Liver (tissue), 9 donors: ENCODE data around the gene DEDD. TPM values are rescaled to one million over a fixed set of nuclear protein-coding genes. Genes with fewer than 3 reads are reported as not detected.

Experiments used
- DNase-seq: peaks from one replicate; pipeline ENCODE4 v3.0.0-alpha.2; 2017; ENCODE audit warnings: low spot score
- H3K27ac ChIP-seq, 2 donors: one replicate each; pipeline ENCODE4 v1.7.0; 2013; ENCODE audit warnings: inconsistent platforms in 2 of 2, low read length in 2 of 2, control low read depth in 1 of 2, low read depth in 1 of 2, mild to moderate bottlenecking in 1 of 2
- H3K27me3 ChIP-seq, 4 donors: one replicate each; pipeline versions ENCODE4 v1.6.1 to v1.7.0; 2013; ENCODE audit warnings: low read length in 3 of 4, inconsistent platforms in 1 of 4, mild to moderate bottlenecking in 1 of 4, moderate library complexity in 1 of 4; ENCODE audit not compliant: control insufficient read depth in 4 of 4, insufficient read depth in 4 of 4
- H3K36me3 ChIP-seq, 4 donors: one replicate each; pipeline versions ENCODE4 v1.6.1 to v1.7.0; 2013; ENCODE audit warnings: low read length in 3 of 4, mild to moderate bottlenecking in 3 of 4, low read depth in 1 of 4, moderate library complexity in 1 of 4; ENCODE audit not compliant: control insufficient read depth in 4 of 4, insufficient read depth in 3 of 4
- H3K4me1 ChIP-seq, 4 donors: one replicate each; pipeline versions ENCODE4 v1.6.1 to v1.7.0; 2013; ENCODE audit warnings: low read length in 3 of 4, mild to moderate bottlenecking in 3 of 4, moderate library complexity in 1 of 4; ENCODE audit not compliant: control insufficient read depth in 4 of 4, insufficient read depth in 4 of 4
- H3K4me3 ChIP-seq, 3 donors: one replicate each; pipeline versions ENCODE4 v1.6.1 to v1.7.0; 2013; ENCODE audit warnings: low read length in 3 of 3, control low read depth in 1 of 3, low read depth in 1 of 3, mild to moderate bottlenecking in 1 of 3
- H3K9ac ChIP-seq, 2 donors: one replicate each; pipeline ENCODE4 v1.7.0; 2013; ENCODE audit warnings: low read length in 2 of 2, mild to moderate bottlenecking in 2 of 2, moderate library complexity in 2 of 2, control low read depth in 1 of 2, low read depth in 1 of 2
- H3K9me3 ChIP-seq, 4 donors: one replicate each; pipeline versions ENCODE4 v1.6.1 to v1.7.0; 2013; ENCODE audit warnings: low read length in 3 of 4; ENCODE audit not compliant: control insufficient read depth in 4 of 4
- ATF3 ChIP-seq: IDR thresholded peaks from 2 replicates; pipeline ENCODE4 v1.6.1; 2016; ENCODE audit warnings: antibody characterized with exemption
- EGR1 ChIP-seq, 2 donors: IDR thresholded peaks; 2 replicates each; pipeline ENCODE4 v1.6.1; 2016 to 2018; ENCODE audit warnings: antibody characterized with exemption in 2 of 2, low read depth in 2 of 2
- FOXA1 ChIP-seq: IDR thresholded peaks from 2 replicates; pipeline ENCODE4 v1.6.1; 2016; ENCODE audit warnings: antibody characterized with exemption
- GABPA ChIP-seq, 2 donors: IDR thresholded peaks in 1 of 2; conservative IDR thresholded peaks in 1 of 2; 2 replicates each; pipeline ENCODE4 v1.6.1; 2016; ENCODE audit warnings: antibody characterized with exemption in 2 of 2, mild to moderate bottlenecking in 1 of 2, moderate library complexity in 1 of 2
- HNF4A ChIP-seq, 2 donors: conservative IDR thresholded peaks; 2 replicates each; pipeline ENCODE4 v1.6.1; 2016; ENCODE audit warnings: antibody characterized with exemption in 2 of 2, mild to moderate bottlenecking in 2 of 2
- JUND ChIP-seq, 2 donors: IDR thresholded peaks; 2 replicates each; pipeline ENCODE4 v1.6.1; 2016; ENCODE audit warnings: antibody characterized with exemption in 2 of 2
- NR2F2 ChIP-seq: IDR thresholded peaks from 2 replicates; pipeline ENCODE4 v1.6.1; 2016; ENCODE audit warnings: antibody characterized with exemption
- RAD21 ChIP-seq, 2 donors: IDR thresholded peaks; 2 replicates each; pipeline ENCODE4 v1.6.1; 2016; ENCODE audit warnings: antibody characterized with exemption in 2 of 2, mild to moderate bottlenecking in 2 of 2
- RXRA ChIP-seq, 2 donors: IDR thresholded peaks; 2 replicates each; pipeline ENCODE4 v1.6.1; 2017 to 2018; ENCODE audit warnings: antibody characterized with exemption in 2 of 2, mild to moderate bottlenecking in 1 of 2
- SP1 ChIP-seq: IDR thresholded peaks from 2 replicates; pipeline ENCODE4 v1.6.1; 2018; ENCODE audit warnings: antibody characterized with exemption, mild to moderate bottlenecking
- TAF1 ChIP-seq: conservative IDR thresholded peaks from 2 replicates; pipeline ENCODE4 v1.6.1; 2016; ENCODE audit warnings: antibody characterized with exemption, mild to moderate bottlenecking
- YY1 ChIP-seq: IDR thresholded peaks from 2 replicates; pipeline ENCODE4 v1.6.1; 2016; ENCODE audit warnings: antibody characterized with exemption, mild to moderate bottlenecking
- WGBS: extraction: QIAGEN DNeasy Blood & Tissue Kit; methylation state at CpG from one replicate; pipeline ENCODE4 v1.1.7; 2013; 5-methylcytosine and 5-hydroxymethylcytosine counted together
- polyA plus RNA-seq, 2 donors: library from polyadenylated mRNA; stranded (reverse) in 1 of 2; unstranded in 1 of 2; fragments of 200-250 nt in 1 of 2; fragments of >200 nt in 1 of 2; fragmentation: Nextera tagmentation in 1 of 2; extraction: Ambion mirVana in 1 of 2; gene quantifications; one replicate each; pipeline versions ENCODE4 v1.2.1 to v1.2.3, GENCODE V29; 2013 to 2015
- total RNA-seq, 2 donors: library from RNA; depleted of rRNA; stranded (reverse); fragments of >200 nt; gene quantifications; one replicate each; pipeline ENCODE4 v1.2.3, GENCODE V29; 2014
- TF ChIP-seq, protein P1 (sequence below): IDR thresholded peaks from 2 replicates; pipeline ENCODE4 v1.6.1; 2016; ENCODE audit warnings: antibody characterized with exemption, mild to moderate bottlenecking
- TF ChIP-seq, protein P2 (sequence below): fragments of 150-350 bp; IDR thresholded peaks from 2 replicates; pipeline ENCODE4 v1.5.1; 2017; ENCODE audit warnings: improper control_type of control experiment, low read depth, low read length; ENCODE audit not compliant: missing input control
- TF ChIP-seq, protein P3 (sequence below): IDR thresholded peaks from 2 replicates; pipeline ENCODE4 v1.6.1; 2016; ENCODE audit warnings: antibody characterized with exemption
- TF ChIP-seq, protein P4 (sequence below): IDR thresholded peaks from 2 replicates; pipeline ENCODE4 v1.6.1; 2016; ENCODE audit warnings: antibody characterized with exemption
- donor health status: healthy.
- donor health status: healthy.
- donor health status: healthy.
- donor health status: healthy.
- donor health status: healthy.

Gene DEDD
- total and polyA plus RNA-seq, 4 donors: 13.8 to 17.7 (median 16.0) TPM

DNA sequence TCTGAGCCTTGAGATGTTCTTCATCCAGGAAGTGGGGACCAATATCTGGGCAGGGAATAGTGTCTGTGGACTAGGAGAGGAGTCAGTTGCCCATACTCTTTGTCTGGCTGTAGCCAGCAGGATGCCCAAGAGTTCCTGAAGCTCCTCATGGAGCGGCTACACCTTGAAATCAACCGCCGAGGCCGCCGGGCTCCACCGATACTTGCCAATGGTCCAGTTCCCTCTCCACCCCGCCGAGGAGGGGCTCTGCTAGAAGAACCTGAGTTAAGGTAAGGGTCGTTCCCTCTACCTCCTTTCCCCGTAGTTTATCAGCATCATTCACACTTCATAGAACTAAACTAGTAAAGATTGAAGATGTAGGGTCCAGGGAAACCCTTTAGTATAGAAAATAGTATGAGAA is 30.3 kb upstream of the DEDD start:
- Histone ChIP-seq H3K4me3 (no peak overlapping the region), H3K27ac (no peak overlapping the region), H3K9ac (no peak overlapping the region), H3K36me3 (peaks cover 0 to 21% (median 6%) of the 10 kb centered on the region in 4 donors), H3K4me1 (peaks cover 17 to 54% (median 36%) of the 10 kb centered on the region in 4 donors), H3K9me3 (no peaks in the 10 kb centered on the region), H3K27me3 (no peaks in the 10 kb centered on the region)
- WGBS: 96% methylated on average over 10 of the region's 10 CpGs
- peak; percentile 30 for DNase-seq
- TF ChIP-seq, protein P1, sequence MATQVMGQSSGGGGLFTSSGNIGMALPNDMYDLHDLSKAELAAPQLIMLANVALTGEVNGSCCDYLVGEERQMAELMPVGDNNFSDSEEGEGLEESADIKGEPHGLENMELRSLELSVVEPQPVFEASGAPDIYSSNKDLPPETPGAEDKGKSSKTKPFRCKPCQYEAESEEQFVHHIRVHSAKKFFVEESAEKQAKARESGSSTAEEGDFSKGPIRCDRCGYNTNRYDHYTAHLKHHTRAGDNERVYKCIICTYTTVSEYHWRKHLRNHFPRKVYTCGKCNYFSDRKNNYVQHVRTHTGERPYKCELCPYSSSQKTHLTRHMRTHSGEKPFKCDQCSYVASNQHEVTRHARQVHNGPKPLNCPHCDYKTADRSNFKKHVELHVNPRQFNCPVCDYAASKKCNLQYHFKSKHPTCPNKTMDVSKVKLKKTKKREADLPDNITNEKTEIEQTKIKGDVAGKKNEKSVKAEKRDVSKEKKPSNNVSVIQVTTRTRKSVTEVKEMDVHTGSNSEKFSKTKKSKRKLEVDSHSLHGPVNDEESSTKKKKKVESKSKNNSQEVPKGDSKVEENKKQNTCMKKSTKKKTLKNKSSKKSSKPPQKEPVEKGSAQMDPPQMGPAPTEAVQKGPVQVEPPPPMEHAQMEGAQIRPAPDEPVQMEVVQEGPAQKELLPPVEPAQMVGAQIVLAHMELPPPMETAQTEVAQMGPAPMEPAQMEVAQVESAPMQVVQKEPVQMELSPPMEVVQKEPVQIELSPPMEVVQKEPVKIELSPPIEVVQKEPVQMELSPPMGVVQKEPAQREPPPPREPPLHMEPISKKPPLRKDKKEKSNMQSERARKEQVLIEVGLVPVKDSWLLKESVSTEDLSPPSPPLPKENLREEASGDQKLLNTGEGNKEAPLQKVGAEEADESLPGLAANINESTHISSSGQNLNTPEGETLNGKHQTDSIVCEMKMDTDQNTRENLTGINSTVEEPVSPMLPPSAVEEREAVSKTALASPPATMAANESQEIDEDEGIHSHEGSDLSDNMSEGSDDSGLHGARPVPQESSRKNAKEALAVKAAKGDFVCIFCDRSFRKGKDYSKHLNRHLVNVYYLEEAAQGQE: no peak
- TF ChIP-seq, protein P2, sequence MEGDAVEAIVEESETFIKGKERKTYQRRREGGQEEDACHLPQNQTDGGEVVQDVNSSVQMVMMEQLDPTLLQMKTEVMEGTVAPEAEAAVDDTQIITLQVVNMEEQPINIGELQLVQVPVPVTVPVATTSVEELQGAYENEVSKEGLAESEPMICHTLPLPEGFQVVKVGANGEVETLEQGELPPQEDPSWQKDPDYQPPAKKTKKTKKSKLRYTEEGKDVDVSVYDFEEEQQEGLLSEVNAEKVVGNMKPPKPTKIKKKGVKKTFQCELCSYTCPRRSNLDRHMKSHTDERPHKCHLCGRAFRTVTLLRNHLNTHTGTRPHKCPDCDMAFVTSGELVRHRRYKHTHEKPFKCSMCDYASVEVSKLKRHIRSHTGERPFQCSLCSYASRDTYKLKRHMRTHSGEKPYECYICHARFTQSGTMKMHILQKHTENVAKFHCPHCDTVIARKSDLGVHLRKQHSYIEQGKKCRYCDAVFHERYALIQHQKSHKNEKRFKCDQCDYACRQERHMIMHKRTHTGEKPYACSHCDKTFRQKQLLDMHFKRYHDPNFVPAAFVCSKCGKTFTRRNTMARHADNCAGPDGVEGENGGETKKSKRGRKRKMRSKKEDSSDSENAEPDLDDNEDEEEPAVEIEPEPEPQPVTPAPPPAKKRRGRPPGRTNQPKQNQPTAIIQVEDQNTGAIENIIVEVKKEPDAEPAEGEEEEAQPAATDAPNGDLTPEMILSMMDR: no peak
- TF ChIP-seq GABPA (IDR thresholded peaks at IDR 0.05 in 1 of 2, conservative IDR thresholded peaks at IDR 0.05 in 1 of 2) (no peak), ATF3 (no peak), SP1 (no peak), TAF1 (no peak), FOXA1 (no peak), RAD21 (IDR thresholded peaks at IDR 0.05) (no peak), HNF4A (conservative IDR thresholded peaks at IDR 0.05) (no peak)
- TF ChIP-seq, protein P3, sequence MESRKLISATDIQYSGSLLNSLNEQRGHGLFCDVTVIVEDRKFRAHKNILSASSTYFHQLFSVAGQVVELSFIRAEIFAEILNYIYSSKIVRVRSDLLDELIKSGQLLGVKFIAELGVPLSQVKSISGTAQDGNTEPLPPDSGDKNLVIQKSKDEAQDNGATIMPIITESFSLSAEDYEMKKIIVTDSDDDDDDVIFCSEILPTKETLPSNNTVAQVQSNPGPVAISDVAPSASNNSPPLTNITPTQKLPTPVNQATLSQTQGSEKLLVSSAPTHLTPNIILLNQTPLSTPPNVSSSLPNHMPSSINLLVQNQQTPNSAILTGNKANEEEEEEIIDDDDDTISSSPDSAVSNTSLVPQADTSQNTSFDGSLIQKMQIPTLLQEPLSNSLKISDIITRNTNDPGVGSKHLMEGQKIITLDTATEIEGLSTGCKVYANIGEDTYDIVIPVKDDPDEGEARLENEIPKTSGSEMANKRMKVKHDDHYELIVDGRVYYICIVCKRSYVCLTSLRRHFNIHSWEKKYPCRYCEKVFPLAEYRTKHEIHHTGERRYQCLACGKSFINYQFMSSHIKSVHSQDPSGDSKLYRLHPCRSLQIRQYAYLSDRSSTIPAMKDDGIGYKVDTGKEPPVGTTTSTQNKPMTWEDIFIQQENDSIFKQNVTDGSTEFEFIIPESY: no peak
- TF ChIP-seq, protein P4, sequence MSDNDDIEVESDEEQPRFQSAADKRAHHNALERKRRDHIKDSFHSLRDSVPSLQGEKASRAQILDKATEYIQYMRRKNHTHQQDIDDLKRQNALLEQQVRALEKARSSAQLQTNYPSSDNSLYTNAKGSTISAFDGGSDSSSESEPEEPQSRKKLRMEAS: no peak

- H3K4me1 ChIP-seq: peaks cover 15 to 50% (median 32%) of the 10 kb centered on the region in 4 donors
- no peak overlapping the region for H3K9ac ChIP-seq
- 80% methylated on average over 7 of the region's 7 CpGs for WGBS
- no peak overlapping the region for H3K27ac ChIP-seq
- H3K36me3 ChIP-seq: peaks cover 0 to 25% (median 9%) of the 10 kb centered on the region in 4 donors
- no peak overlapping the region for H3K4me3 ChIP-seq
- no peaks in the 10 kb centered on the region for H3K9me3 ChIP-seq
- no peak for TF ChIP-seq TAF1
- no peak for TF ChIP-seq EGR1 (IDR thresholded peaks at IDR 0.05; ENCODE audit: low read depth in 2 of 2)
- TF ChIP-seq, protein P2: no peak
- no peak for TF ChIP-seq RXRA (IDR thresholded peaks at IDR 0.05)
- no peak for TF ChIP-seq GABPA (IDR thresholded peaks at IDR 0.05 in 1 of 2, conservative IDR thresholded peaks at IDR 0.05 in 1 of 2)
- TF ChIP-seq YY1: no peak
- TF ChIP-seq, protein P1: no peak
- no peak for TF ChIP-seq HNF4A (conservative IDR thresholded peaks at IDR 0.05)
- no peak for TF ChIP-seq JUND (IDR thresholded peaks at IDR 0.05)
- no peak for TF ChIP-seq FOXA1
- TF ChIP-seq NR2F2: no peak
- DNase-seq: no peak
- no peaks in the 10 kb centered on the region for H3K27me3 ChIP-seq
These were observed 29.6 kb upstream of the DEDD start for GRCh38 chr1:161162052-161162451.
